Measurements from ENCODE around the gene SLC7A6.

SLC7A6 gene

GRCh38 chr16:68286153-68287074 is 22.1 kb downstream of the SLC7A6 start:
- H2AFZ ChIP-seq (ENCODE audit: low read depth, low read length), result no peak overlapping the region
- WGBS, result 92% methylated on average over 9 of the region's 12 CpGs
- no peak overlapping the region for H2BK120ac ChIP-seq (ENCODE audit: low read depth, low read length)
- no peak overlapping the region for H3K9ac ChIP-seq (ENCODE audit: low read length)
- H3K27ac ChIP-seq (ENCODE audit: low read length, poor library complexity, severe bottlenecking), result no peak overlapping the region
- no peak overlapping the region for H2BK12ac ChIP-seq (ENCODE audit: low read length in 2 of 2)
- H3K18ac ChIP-seq (ENCODE audit: low read depth in 1 of 2, low read length in 2 of 2), result no peak overlapping the region
- H3K4me1 ChIP-seq (ENCODE audit: control insufficient read depth, insufficient read depth, low read depth, low read length), result peaks cover 8% of the 10 kb centered on the region
- peaks cover 41 to 49% of the 10 kb centered on the region in 2 experiments for H3K36me3 ChIP-seq (ENCODE audit: control insufficient read depth in 1 of 2, insufficient read depth in 2 of 2, low read depth in 1 of 2, low read length in 2 of 2)
- H3K79me1 ChIP-seq (replicated peaks; ENCODE audit: low read length, poor library complexity, severe bottlenecking), result peaks cover 53% of the 10 kb centered on the region
- no peak overlapping the region for H3K4me2 ChIP-seq (ENCODE audit: low read length, poor library complexity, severe bottlenecking)
- no peak overlapping the region for H3K23ac ChIP-seq (ENCODE audit: low read length in 2 of 2)
- H3K4me3 ChIP-seq (ENCODE audit: insufficient read depth in 1 of 2, low read depth in 1 of 2, low read length in 2 of 2), result no peak overlapping the region
- H3K9me3 ChIP-seq (ENCODE audit: control insufficient read depth, low read length), result no peaks in the 10 kb centered on the region
- H3K4ac ChIP-seq (ENCODE audit: low read depth in 1 of 2, low read length in 2 of 2), result no peak overlapping the region
- H4K91ac ChIP-seq (ENCODE audit: low read length), result no peak overlapping the region
- H4K8ac ChIP-seq (ENCODE audit: low read length), result no peak overlapping the region
- H2AK5ac ChIP-seq (ENCODE audit: low read length, severe bottlenecking), result no peak overlapping the region
- no peaks in the 10 kb centered on the region for H3K27me3 ChIP-seq (ENCODE audit: control insufficient read depth in 1 of 2, insufficient read depth in 1 of 2, low read length in 2 of 2)
- H2BK15ac ChIP-seq (ENCODE audit: low read depth, poor library complexity, severe bottlenecking), result no peak overlapping the region
- DNase-seq, result no peak
- H3K14ac ChIP-seq (ENCODE audit: low read length in 2 of 2), result no peak overlapping the region
- no peak overlapping the region for H2BK5ac ChIP-seq (ENCODE audit: low read depth, low read length, poor library complexity, severe bottlenecking)

GRCh38 chr16:68287276-68288251 is 23.2 kb downstream of the SLC7A6 start:
- Histone ChIP-seq H3K36me3 (ENCODE audit: control insufficient read depth in 1 of 2, insufficient read depth in 2 of 2, low read depth in 1 of 2, low read length in 2 of 2) (peaks cover 46 to 52% of the 10 kb centered on the region in 2 experiments), H2BK15ac (ENCODE audit: low read depth, poor library complexity, severe bottlenecking) (no peak overlapping the region), H3K14ac (ENCODE audit: low read length in 2 of 2) (peak overlapping the region in 1 of 2 experiments; percentile 26), H2BK12ac (ENCODE audit: low read length in 2 of 2) (peak overlapping the region; percentile 49 to 59), H3K4me3 (ENCODE audit: insufficient read depth in 1 of 2, low read depth in 1 of 2, low read length in 2 of 2) (peak overlapping the region in 1 of 2 experiments; percentile 45), H3K27ac (ENCODE audit: low read length, poor library complexity, severe bottlenecking) (no peak overlapping the region), H2AK5ac (ENCODE audit: low read length, severe bottlenecking) (no peak overlapping the region), H3K27me3 (ENCODE audit: control insufficient read depth in 1 of 2, insufficient read depth in 1 of 2, low read length in 2 of 2) (no peaks in the 10 kb centered on the region), H2BK120ac (ENCODE audit: low read depth, low read length) (no peak overlapping the region), H4K91ac (ENCODE audit: low read length) (no peak overlapping the region), H3K4me1 (ENCODE audit: control insufficient read depth, insufficient read depth, low read depth, low read length) (peaks cover 8% of the 10 kb centered on the region), H3K4ac (ENCODE audit: low read depth in 1 of 2, low read length in 2 of 2) (no peak overlapping the region), H3K9ac (ENCODE audit: low read length) (peak overlapping the region; percentile 64), H3K9me3 (ENCODE audit: control insufficient read depth, low read length) (no peaks in the 10 kb centered on the region), H2BK5ac (ENCODE audit: low read depth, low read length, poor library complexity, severe bottlenecking) (no peak overlapping the region), H3K79me1 (replicated peaks; ENCODE audit: low read length, poor library complexity, severe bottlenecking) (peaks cover 58% of the 10 kb centered on the region), H3K4me2 (ENCODE audit: low read length, poor library complexity, severe bottlenecking) (no peak overlapping the region), H2AFZ (ENCODE audit: low read depth, low read length) (no peak overlapping the region), H4K8ac (ENCODE audit: low read length) (no peak overlapping the region), H3K18ac (ENCODE audit: low read depth in 1 of 2, low read length in 2 of 2) (peak overlapping the region in 1 of 2 experiments; percentile 75), H3K23ac (ENCODE audit: low read length in 2 of 2) (no peak overlapping the region)
- DNase-seq, result peak; percentile 81
- 96% methylated on average over 11 of the region's 11 CpGs for WGBS

DNA sequence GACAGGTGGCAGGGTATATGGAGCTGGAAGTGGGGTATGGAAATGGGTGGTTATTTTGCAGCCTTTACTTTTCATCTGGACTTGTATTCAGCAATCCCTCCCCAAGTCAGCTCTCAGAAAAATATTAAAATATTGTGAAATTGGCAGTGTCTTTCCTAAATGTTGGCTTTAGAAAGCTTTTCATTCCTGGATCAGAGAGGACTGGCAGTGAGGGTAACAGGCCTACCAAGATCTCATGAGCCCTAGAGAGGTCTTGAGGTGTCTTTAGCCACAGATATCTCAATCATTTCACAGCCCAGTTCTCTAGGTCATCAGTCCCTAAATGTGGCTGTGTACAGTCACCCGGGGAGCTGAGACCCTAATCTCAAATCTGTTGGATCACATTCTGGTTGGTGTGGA is 23.9 kb downstream of the SLC7A6 start:
- H3K36me3 ChIP-seq (ENCODE audit: control insufficient read depth in 1 of 2, insufficient read depth in 2 of 2, low read depth in 1 of 2, low read length in 2 of 2), result peaks cover 41 to 51% of the 10 kb centered on the region in 2 experiments

More for the DNA sequence above, 23.9 kb downstream of the SLC7A6 start:
- H3K18ac ChIP-seq (ENCODE audit: low read depth in 1 of 2, low read length in 2 of 2), result no peak overlapping the region
- H2BK120ac ChIP-seq (ENCODE audit: low read depth, low read length), result no peak overlapping the region
- no peak overlapping the region for H3K4me3 ChIP-seq (ENCODE audit: insufficient read depth in 1 of 2, low read depth in 1 of 2, low read length in 2 of 2)
- no peaks in the 10 kb centered on the region for H3K27me3 ChIP-seq (ENCODE audit: control insufficient read depth in 1 of 2, insufficient read depth in 1 of 2, low read length in 2 of 2)
- no peak overlapping the region for H2AK5ac ChIP-seq (ENCODE audit: low read length, severe bottlenecking)
- H2BK5ac ChIP-seq (ENCODE audit: low read depth, low read length, poor library complexity, severe bottlenecking), result no peak overlapping the region
- no peak overlapping the region for H3K14ac ChIP-seq (ENCODE audit: low read length in 2 of 2)
- DNase-seq, result no peak
- H3K4ac ChIP-seq (ENCODE audit: low read depth in 1 of 2, low read length in 2 of 2), result no peak overlapping the region
- no peak overlapping the region for H3K4me2 ChIP-seq (ENCODE audit: low read length, poor library complexity, severe bottlenecking)
- H4K8ac ChIP-seq (ENCODE audit: low read length), result no peak overlapping the region
- no peak overlapping the region for H2BK15ac ChIP-seq (ENCODE audit: low read depth, poor library complexity, severe bottlenecking)
- no peak overlapping the region for H3K27ac ChIP-seq (ENCODE audit: low read length, poor library complexity, severe bottlenecking)
- H4K91ac ChIP-seq (ENCODE audit: low read length), result no peak overlapping the region
- H3K9me3 ChIP-seq (ENCODE audit: control insufficient read depth, low read length), result no peaks in the 10 kb centered on the region
- no peak overlapping the region for H2BK12ac ChIP-seq (ENCODE audit: low read length in 2 of 2)
- 100% methylated on average over 1 of the region's 1 CpG for WGBS
- H2AFZ ChIP-seq (ENCODE audit: low read depth, low read length), result no peak overlapping the region
- peaks cover 55% of the 10 kb centered on the region for H3K79me1 ChIP-seq (replicated peaks; ENCODE audit: low read length, poor library complexity, severe bottlenecking)
- H3K9ac ChIP-seq (ENCODE audit: low read length), result peak overlapping the region; percentile 45
- H3K4me1 ChIP-seq (ENCODE audit: control insufficient read depth, insufficient read depth, low read depth, low read length), result peaks cover 8% of the 10 kb centered on the region
- H3K23ac ChIP-seq (ENCODE audit: low read length in 2 of 2), result no peak overlapping the region
